ENCODE measurements around the gene ARHGAP10. TPM values are rescaled to one million over a fixed set of nuclear protein-coding genes. Genes with fewer than 3 reads are reported as not detected.

ARHGAP10 gene
- total RNA-seq, 1 experiment from 2014 or later: 15.2 TPM

DNA sequence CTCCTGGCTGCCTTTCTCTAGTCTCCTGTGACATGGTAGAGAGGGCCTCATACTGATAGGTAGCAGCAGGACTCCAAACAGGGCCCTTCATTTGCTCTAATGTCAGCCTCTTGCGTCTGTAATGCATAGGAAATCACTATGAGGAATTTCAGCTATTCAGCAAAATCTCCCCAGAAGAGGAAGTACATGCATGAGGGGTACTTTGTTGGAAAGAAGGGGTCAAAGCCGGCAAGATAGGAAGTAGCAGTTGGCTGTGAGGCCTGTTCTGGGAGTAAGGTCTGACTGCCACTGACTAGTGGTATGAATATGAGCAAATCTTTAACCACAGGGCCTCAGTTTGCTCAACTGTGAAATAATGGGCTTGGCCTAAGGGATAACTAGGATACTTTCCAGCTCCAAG is 283.2 kb downstream of the ARHGAP10 start:
- no peak for DNase-seq
- Histone ChIP-seq H3K27me3 (no peaks in the 10 kb centered on the region), H3K9me3 (no peaks in the 10 kb centered on the region), H3K4me3 (no peak overlapping the region), H3K36me3 (no peaks in the 10 kb centered on the region)

DNA sequence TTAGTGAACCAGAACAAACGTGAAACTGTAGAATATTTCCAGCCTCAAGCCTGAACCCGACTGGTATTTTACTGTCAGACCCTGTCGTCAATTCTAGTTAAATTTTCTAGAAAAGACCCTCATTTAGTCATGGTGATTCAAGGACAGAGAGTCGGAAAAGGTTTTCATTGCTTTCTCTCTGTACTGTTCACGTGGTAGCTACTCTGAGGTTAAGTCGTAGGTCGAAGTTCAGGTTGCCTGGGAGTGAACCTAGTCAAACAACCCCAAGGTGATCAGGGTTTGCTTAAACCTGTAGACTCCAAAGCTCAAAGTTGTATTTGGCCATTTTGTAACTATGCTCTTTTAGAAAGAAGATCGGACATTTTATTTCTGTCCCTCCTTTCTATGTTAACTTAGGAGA is 283.6 kb downstream of the ARHGAP10 start:
- Histone ChIP-seq H3K27me3 (no peaks in the 10 kb centered on the region), H3K9me3 (no peaks in the 10 kb centered on the region), H3K36me3 (no peaks in the 10 kb centered on the region), H3K4me3 (no peak overlapping the region)
- DNase-seq: no peak

DNA sequence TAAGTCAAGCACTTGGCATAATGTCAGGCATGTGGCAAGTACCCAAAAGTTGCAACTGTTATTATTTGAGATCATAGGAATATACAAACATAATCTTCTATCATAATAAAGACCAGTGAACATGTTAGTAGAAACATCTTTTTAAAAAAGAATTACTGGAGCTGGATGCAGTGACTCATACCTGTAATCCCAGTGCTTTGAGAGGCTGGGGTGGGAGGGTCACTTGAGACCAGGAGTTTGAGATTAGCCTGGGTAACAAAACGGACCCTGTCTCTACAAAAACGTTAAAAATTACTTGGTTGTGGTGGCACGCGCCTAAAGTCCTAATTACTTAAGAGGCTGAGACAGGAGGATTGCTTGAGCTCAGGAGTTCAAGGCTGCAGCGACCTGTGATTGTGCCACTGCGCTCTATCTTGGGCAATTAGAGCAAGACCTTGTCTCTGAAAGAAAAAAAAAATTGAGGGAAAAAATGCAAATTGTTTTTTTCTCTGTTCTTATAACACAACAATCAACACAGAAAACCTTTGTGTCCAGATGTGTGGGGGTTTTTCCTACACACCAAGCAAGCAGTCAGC is 284.3 kb downstream of the ARHGAP10 start:
- no peaks in the 10 kb centered on the region for H3K9me3 ChIP-seq
- no peaks in the 10 kb centered on the region for H3K27me3 ChIP-seq
- no peak for DNase-seq
- H3K4me3 ChIP-seq: no peak overlapping the region
- no peaks in the 10 kb centered on the region for H3K36me3 ChIP-seq

DNA sequence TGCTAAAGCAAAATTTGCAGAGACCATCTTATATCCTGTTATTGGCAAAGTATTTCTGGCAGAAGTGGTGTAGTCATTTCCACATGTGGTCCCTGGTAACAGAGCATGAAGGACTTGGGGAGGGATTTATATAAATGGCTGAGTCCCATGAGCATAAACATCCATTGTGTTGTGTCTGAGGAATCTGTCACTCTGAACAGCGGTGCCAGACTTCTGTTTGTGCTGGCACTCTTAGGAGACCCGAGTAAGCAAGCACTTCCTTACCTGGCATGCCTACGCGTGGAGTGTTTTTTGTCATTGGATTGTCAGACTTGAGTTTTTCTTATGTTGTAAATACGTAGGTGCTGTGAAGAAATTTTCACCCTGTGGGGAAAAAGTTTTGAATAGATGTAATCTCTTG is 285.9 kb downstream of the ARHGAP10 start:
- no peaks in the 10 kb centered on the region for H3K27me3 ChIP-seq
- no peak for DNase-seq
- no peaks in the 10 kb centered on the region for H3K9me3 ChIP-seq
- no peaks in the 10 kb centered on the region for H3K36me3 ChIP-seq
- no peak overlapping the region for H3K4me3 ChIP-seq

DNA sequence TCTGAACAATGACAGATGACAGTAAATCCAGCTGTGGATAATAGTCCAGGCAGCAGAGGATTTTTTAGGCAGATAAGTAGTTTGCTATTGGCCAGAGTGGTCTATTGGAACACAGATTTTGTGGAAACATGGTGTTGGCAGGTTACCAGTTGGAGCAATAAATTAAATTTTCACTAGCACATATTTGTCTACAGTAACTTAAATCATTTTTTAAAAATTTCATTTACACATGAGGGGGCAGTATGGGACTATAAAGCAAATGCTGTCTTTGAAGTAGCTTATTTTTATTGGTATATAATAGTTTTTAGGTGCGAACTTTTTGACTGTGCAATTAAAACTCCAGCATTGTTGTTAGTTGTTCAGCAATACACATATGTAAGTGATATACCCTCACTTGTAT is 289.8 kb downstream of the ARHGAP10 start:
- DNase-seq: no peak
- H3K4me3 ChIP-seq: no peak overlapping the region
- H3K27me3 ChIP-seq: no peaks in the 10 kb centered on the region
- H3K9me3 ChIP-seq: no peaks in the 10 kb centered on the region
- no peaks in the 10 kb centered on the region for H3K36me3 ChIP-seq

DNA sequence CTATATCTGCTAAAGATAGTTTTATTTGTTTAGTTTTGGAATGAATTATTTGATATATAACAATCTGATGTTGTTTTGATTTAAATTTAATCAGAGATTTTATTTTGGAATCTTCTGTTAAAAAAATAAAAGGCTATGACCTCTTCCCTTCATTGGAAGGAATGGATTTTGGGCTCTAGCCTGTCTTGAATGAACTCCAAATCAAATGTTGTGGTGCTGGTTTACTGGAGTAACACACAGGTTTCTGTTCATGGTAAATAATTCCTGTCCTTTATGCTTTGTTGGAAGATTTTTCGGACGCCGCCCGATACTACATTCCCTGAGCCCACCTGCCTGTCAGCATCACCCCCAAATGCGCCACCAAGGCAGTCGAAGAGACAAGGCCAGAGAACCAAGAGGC is 291.1 kb downstream of the ARHGAP10 start:
- H3K27me3 ChIP-seq: no peaks in the 10 kb centered on the region
- DNase-seq: no peak
- no peaks in the 10 kb centered on the region for H3K36me3 ChIP-seq
- H3K4me3 ChIP-seq: peak overlapping the region; percentile 23; the same call in 1 of the 2 replicates
- H3K9me3 ChIP-seq: no peaks in the 10 kb centered on the region

DNA sequence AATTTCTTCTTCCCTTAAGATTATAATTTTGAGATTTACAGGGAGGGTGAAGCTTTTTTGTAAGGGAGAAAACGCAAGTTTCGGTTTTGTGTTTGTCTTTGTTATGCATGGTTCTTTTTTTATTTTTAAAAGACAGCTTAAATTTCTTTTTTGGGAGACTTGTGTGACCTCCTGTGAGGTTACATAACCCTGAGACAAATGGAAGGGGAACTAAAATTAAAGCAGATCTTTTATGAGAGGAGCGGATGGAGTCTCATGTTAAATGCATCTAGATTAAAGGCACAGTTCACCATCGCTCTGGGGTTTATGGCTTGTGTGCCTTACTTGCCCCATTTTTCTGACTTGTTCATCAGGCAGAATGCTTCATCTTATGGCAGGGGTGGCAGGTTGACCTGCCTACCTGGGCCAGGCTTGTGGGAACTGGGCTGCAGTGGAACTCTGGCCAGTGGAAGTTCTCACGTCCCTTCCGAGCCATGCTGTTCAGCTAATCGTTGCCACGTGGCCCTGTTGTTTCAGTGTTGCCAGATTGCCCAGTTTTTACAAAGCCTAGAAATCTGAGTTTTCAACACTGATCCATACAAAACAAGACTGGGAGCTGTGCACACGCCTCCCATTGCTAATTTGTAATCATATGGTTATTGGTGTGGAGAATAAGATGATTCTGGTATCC is 291.8 kb downstream of the ARHGAP10 start:
- Histone ChIP-seq H3K27me3 (no peaks in the 10 kb centered on the region), H3K4me3 (peak overlapping the region; percentile 23; the same call in 1 of the 2 replicates), H3K9me3 (no peaks in the 10 kb centered on the region), H3K36me3 (no peaks in the 10 kb centered on the region)
- no peak for DNase-seq

DNA sequence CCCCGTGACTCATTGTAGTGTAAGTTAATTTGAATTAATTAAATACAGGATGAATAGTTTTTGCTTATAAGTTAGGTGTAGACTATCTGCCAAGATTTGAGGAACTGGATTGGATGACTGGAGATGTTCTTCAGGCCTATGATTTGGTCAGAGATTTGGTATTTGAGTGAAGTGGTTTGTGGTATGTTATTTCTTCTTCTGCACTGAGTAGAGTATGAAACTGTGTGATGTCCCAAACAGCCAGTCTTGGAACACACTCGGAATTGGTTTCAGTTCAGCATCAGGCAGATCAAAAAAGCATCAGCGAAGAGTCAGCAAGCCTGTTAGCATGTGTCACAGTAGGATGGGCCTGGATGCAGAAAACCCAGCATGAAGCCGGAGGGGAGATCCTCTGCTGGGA is 294.1 kb downstream of the ARHGAP10 start:
- Histone ChIP-seq H3K36me3 (no peaks in the 10 kb centered on the region), H3K27me3 (no peaks in the 10 kb centered on the region), H3K9me3 (no peaks in the 10 kb centered on the region), H3K4me3 (no peak overlapping the region)
- DNase-seq: peak; percentile 68

DNA sequence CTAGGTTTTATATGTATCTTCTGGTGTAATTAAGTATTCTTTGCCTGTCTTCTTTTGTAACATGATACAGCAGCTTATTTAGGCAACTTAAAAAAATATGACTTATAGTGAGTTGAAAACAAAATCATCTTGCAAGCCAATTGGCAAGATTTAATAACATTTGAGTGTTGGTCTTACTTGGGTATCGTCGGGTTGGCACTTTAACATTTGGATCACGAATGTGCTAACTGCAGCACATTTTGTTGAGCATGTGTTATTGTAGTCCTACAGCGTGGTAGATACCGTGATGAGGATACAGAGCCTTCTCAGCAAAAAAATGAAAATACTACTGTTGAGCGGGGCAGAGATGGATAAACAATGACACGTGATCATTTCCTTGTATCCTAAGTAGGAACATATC is 295.3 kb downstream of the ARHGAP10 start:
- no peaks in the 10 kb centered on the region for H3K27me3 ChIP-seq
- H3K4me3 ChIP-seq: no peak overlapping the region
- no peak for DNase-seq
- no peaks in the 10 kb centered on the region for H3K9me3 ChIP-seq
- no peaks in the 10 kb centered on the region for H3K36me3 ChIP-seq

DNA sequence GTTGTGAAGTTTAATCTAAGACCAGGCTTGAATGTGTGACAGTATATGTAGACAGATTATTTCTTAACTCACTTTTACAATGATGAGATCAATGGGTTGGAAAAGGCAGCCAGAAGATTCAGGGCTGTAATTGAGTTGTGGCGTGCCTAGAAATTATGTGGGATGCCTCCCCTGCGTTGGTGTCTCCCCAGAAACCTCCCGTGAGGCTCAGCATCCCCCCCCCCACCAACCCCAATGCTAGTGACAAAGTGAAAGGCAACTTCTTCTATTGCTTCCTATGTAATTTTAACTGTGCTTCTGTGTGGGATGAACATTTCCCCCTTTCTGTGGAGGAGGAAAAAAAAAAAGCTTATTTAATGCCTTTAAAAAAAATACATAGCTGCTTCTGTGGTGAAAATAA is 297.9 kb downstream of the ARHGAP10 start:
- H3K4me3 ChIP-seq: no peak overlapping the region
- H3K36me3 ChIP-seq: no peaks in the 10 kb centered on the region
- no peaks in the 10 kb centered on the region for H3K9me3 ChIP-seq
- DNase-seq: no peak
- no peaks in the 10 kb centered on the region for H3K27me3 ChIP-seq

DNA sequence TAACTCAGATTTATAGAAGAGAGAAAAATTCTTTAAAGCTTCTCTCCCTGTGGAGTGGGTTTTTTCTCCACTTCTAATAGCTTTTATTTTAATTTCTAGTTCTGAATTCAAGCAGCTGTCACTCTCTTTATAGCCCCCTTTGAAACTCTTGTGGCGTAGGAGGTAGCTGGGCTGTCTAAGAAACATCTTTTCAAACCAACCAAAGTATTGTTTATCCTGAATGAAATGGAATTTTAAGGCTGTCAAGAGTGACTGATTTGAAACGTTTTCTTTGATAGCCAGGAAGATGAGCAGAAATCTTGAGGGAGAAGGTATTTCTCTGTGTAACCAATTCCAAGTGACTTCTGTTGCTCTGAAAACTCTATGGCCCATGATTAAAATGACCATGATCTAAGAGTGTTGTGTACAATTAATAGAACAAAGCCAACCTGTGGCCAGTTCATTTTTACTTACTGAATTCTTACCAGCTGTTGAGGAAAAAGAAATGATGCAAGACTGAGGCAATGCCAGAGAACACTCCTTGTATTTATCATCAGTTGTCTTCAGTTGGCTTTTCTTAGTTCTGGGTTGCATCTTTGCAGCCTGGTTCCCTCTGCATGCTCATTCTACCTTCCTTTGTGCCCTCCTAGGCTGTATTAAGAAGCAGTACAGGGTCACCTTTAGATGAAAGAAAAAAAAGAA is 298.4 kb downstream of the ARHGAP10 start:
- no peak for DNase-seq

DNA sequence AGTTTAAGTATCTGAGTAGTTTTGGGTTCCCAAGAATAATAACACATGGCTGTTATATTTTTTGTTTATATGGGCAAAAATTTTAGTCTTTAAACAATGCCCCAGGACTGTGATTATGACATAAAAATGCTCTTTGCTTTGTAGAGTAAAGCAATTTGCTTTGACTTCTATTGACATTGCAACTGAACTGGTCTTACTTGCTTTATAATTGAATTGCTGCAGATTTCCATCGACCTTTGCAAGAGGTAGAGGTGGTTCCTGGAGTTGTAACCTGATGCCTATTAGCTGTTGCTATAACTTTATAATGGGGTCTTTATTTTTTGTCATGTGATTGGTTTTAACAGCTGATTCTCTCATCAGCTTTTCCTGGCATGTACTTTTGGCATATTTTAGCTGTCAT is 302.9 kb downstream of the ARHGAP10 start:
- no peaks in the 10 kb centered on the region for H3K27me3 ChIP-seq
- H3K4me3 ChIP-seq: no peak overlapping the region
- no peaks in the 10 kb centered on the region for H3K9me3 ChIP-seq
- DNase-seq: no peak
- no peaks in the 10 kb centered on the region for H3K36me3 ChIP-seq

More for the DNA sequence above, 298.4 kb downstream of the ARHGAP10 start:
- Histone ChIP-seq H3K27me3 (no peaks in the 10 kb centered on the region), H3K9me3 (no peaks in the 10 kb centered on the region), H3K4me3 (no peak overlapping the region), H3K36me3 (no peaks in the 10 kb centered on the region)

DNA sequence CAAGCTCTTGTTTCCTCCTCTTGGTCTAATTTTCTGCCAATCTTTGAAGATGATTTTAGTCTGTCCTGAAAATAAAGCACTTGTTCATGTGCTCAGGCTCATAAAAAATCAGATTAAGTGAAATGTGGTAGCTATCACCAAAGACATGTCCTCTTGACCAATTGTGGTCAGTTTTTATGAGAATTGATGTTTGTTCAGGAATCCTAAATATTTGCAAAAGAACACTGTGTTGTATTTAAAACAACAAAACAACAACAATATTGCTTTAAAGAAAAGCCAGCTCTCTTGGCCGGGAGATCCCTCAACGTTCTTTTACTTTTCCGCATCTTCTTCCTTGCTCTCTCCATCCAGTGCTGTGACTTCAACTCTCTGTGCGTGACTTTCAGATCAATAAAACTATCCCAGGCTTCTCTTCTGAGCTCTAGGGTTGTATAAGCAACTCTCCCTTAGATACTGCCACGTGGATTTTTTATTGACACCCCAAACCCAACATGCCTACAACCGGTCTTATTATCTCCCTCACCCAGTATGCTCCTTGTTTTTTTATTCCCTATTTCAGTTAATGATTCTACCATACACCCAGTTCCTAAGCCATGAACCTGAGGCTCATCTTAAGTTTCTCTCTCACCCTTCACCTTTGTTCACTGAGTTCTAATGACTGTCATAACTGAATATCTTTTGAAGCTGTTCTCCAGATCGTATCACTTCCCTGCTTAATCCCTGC is 309.9 kb downstream of the ARHGAP10 start:
- Histone ChIP-seq H3K36me3 (no peaks in the 10 kb centered on the region), H3K4me3 (no peak overlapping the region), H3K27me3 (no peaks in the 10 kb centered on the region), H3K9me3 (no peaks in the 10 kb centered on the region)
- no peak for DNase-seq

DNA sequence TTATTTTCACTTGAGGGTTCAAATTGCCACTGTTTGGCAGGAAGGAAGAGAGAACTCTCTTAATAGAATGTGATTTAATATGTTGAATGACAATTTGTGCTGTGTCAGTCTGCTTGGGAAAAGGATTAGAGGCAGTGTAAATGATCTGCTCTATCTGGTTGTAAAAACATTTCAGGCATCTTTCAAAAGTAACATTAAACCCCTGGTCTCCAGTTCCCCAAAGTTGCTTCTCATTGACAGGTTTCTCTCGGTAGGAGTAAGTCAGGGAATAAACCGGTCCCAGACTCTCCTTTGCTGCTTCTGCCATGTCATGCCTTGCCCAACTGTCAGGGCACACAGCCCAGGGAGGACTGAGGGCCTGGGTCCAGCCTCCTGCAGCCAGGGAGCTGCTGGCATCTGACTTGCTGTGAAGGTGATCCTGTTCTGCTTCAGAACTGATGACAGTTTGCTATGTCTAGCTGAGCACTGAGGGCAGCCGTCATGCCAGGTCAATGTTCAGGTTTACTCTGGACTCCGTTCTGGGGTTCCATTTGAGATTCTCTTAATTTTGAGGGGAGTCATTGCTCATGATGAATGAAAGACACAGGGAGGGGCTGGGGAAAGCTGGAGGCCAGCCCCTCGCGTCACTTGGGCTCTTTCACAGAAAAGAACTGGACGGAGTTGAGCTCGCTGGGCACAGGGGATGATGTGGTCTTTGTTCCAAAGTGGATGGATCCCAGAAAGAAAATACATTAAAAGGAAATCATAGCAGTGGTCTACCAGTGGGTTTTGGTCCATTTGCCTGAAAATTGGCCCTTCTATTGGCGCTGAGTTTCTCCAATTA is 312.4 kb downstream of the ARHGAP10 start:
- Histone ChIP-seq H3K4me3 (no peak overlapping the region), H3K36me3 (no peaks in the 10 kb centered on the region), H3K27me3 (no peaks in the 10 kb centered on the region), H3K9me3 (no peaks in the 10 kb centered on the region)
- no peak for DNase-seq

DNA sequence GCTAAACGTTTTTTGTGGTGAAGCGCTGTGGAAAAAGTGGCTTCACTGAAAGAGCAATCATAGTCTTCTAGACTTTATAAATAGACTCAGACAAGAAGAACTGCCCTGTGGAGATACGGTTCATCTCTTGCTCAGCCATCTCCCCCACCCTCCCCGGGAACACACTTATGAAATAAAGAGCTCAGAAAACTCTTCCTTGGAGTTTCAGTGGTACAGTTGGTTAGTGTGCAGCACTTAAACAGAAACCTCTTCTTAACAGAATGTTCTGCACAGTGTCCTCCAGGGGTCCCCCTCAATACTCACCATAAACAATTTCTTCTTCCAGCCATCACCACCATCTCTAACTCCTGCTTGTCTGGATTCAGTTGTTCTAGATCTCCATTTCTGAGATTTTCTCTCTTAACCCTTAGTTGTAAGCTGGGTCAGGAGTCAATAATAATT is 313.0 kb downstream of the ARHGAP10 start:
- H3K9me3 ChIP-seq: no peaks in the 10 kb centered on the region
- H3K27me3 ChIP-seq: no peaks in the 10 kb centered on the region
- DNase-seq: no peak

DNA sequence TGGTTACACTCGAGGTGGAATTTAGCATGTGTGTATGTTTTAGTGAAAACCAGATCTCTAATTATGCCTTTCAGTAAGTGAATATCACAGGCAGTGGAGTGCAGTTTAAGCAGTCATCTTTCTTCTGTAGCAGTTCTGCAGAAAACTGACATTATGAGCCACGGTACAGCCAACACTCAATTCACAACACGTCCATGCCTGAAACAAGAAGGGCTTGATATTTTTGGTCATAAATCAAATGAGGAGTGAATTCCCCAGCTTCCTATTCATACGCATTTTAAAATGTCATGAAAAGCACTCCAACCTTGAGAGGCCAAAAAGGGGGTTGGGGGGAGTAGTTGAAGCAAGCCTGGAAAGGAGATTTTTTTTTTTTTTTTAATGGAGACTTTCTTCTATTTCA is 316.7 kb downstream of the ARHGAP10 start:
- Histone ChIP-seq H3K27me3 (no peaks in the 10 kb centered on the region), H3K9me3 (no peaks in the 10 kb centered on the region), H3K4me3 (no peak overlapping the region), H3K36me3 (no peaks in the 10 kb centered on the region)
- no peak for DNase-seq

More for the DNA sequence above, 313.0 kb downstream of the ARHGAP10 start:
- H3K36me3 ChIP-seq: no peaks in the 10 kb centered on the region
- H3K4me3 ChIP-seq: no peak overlapping the region

All from MG63 (cell line).